Lower leg skin (tissue), 3 donors: ENCODE results near the gene GPATCH8.

Experiments
- POLR2A ChIP-seq, 2 donors: fragments of 450-650 bp; IDR thresholded peaks; one replicate each; pipeline ENCODE4 v1.6.1; 2016 to 2017; ENCODE audit warnings: antibody characterized with exemption in 2 of 2, mild to moderate bottlenecking in 1 of 2, moderate library complexity in 1 of 2
- TF ChIP-seq, protein P1 (sequence below), 3 donors: fragments of 450-650 bp; IDR thresholded peaks; one replicate each; pipeline ENCODE4 v1.5.1; 2016; ENCODE audit warnings: antibody characterized with exemption in 3 of 3, mild to moderate bottlenecking in 3 of 3, moderate library complexity in 2 of 3

DNA sequence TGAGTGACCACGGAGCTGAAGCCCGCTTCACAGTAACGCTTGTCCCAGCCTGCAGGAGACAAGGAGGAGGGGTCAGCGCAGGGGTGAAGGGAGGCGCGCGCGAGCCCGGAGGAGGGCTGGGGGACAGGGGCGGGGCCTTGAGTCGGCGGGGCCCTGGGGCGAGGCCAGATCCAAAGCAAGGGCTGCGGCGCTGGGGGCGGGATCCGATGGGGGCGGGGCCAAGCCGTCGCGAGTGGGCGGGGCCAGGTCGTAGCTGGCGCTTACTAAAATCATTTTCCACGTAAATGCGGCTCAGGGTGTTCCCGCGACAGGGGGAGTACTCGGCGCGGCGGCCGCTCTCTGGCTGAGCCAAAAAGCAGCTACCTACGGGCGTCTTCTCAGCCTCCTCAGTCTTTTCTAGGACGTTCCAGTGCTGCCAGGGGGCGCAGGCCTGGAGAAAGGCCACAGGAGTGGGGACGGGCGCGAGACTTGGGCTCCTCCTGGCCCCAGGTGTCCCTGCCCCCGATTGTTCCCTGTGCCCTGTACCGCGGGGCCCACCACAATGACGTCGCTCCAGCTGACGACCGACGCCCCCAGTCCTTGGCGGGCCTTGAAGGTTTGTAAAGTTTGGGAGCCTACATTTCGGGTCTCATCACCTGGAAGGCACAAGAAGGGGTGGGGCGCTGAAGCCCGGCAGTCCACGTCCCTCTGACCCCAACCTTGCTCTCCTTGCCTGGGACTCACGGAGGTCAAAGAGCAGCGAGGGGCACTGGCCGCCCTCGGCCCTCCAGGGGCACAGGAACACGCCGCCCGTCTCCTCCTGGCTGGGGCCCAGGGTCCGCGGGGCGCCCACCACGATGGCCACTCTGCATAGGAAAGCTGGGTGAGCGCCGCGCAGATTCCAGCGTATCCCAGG is 117.7 kb downstream of the GPATCH8 start:
- TF ChIP-seq POLR2A (IDR thresholded peaks at IDR 0.05), result no peak
- TF ChIP-seq, protein P1, sequence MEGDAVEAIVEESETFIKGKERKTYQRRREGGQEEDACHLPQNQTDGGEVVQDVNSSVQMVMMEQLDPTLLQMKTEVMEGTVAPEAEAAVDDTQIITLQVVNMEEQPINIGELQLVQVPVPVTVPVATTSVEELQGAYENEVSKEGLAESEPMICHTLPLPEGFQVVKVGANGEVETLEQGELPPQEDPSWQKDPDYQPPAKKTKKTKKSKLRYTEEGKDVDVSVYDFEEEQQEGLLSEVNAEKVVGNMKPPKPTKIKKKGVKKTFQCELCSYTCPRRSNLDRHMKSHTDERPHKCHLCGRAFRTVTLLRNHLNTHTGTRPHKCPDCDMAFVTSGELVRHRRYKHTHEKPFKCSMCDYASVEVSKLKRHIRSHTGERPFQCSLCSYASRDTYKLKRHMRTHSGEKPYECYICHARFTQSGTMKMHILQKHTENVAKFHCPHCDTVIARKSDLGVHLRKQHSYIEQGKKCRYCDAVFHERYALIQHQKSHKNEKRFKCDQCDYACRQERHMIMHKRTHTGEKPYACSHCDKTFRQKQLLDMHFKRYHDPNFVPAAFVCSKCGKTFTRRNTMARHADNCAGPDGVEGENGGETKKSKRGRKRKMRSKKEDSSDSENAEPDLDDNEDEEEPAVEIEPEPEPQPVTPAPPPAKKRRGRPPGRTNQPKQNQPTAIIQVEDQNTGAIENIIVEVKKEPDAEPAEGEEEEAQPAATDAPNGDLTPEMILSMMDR (IDR thresholded peaks at IDR 0.05), result no peak
